Measurements from ENCODE around the gene SYTL4. TPM values are rescaled to one million over a fixed set of nuclear protein-coding genes. Genes with fewer than 3 reads are reported as not detected.

SYTL4 gene
- total and polyA plus RNA-seq, 2 experiments from 2014 or later = 0.28 TPM; not detected in 1

- TF ChIP-seq ZNF331 (CRISPR knock-in tag; IDR thresholded peaks at IDR 0.05; ENCODE audit: low read depth) (no peak), ZNF462 (CRISPR knock-in tag; IDR thresholded peaks at IDR 0.05) (no peak), EZH2 (IDR thresholded peaks at IDR 0.05; ENCODE audit: low read depth, unreplicated experiment) (no peak)
These were observed 44.4 kb downstream of the SYTL4 start (continued) for GRCh38 chrX:100687546-100687945.

- H3K4me3 ChIP-seq = no peak overlapping the region
- H3K79me2 ChIP-seq (replicated peaks; ENCODE audit: insufficient read depth) = no peaks in the 10 kb centered on the region
- no peak for ATAC-seq
- H4K20me1 ChIP-seq (replicated peaks; ENCODE audit: insufficient read depth) = no peaks in the 10 kb centered on the region
- H3K4me3 Mint-ChIP-seq = no peak overlapping the region
- no peaks in the 10 kb centered on the region for H3K27me3 ChIP-seq (ENCODE audit: insufficient read depth)
- no peaks in the 10 kb centered on the region for H3K36me3 ChIP-seq (ENCODE audit: insufficient read depth)
- H3K27ac Mint-ChIP-seq = no peak overlapping the region
- TF ChIP-seq REST (IDR thresholded peaks at IDR 0.05; ENCODE audit: unreplicated experiment) = no peak
- TF ChIP-seq CREB1 (CRISPR knock-in tag; IDR thresholded peaks at IDR 0.05; ENCODE audit: low read depth) = no peak
- no peak for TF ChIP-seq ZNF114 (CRISPR knock-in tag; IDR thresholded peaks at IDR 0.05)
- peaks cover 2% of the 10 kb centered on the region for H3K27me3 Mint-ChIP-seq (ENCODE audit: insufficient read depth, low read depth, poor library complexity)
- DNase-seq (ENCODE audit: low spot score) = no peak
- no peaks in the 10 kb centered on the region for H3K9me3 Mint-ChIP-seq
- H3K9me2 ChIP-seq (ENCODE audit: insufficient read depth) = no peaks in the 10 kb centered on the region
- no peak overlapping the region for H2AFZ ChIP-seq
- H3K36me3 Mint-ChIP-seq (ENCODE audit: low read depth) = no peaks in the 10 kb centered on the region
- no peaks in the 10 kb centered on the region for H3F3A ChIP-seq (replicated peaks; ENCODE audit: low read depth)
- no peaks in the 10 kb centered on the region for H3K4me1 Mint-ChIP-seq
- no peak overlapping the region for H3K4me2 ChIP-seq
- H3K27ac ChIP-seq (ENCODE audit: low read depth) = no peak overlapping the region
- no peaks in the 10 kb centered on the region for H3K4me1 ChIP-seq (ENCODE audit: insufficient read depth)
These were observed 44.8 kb downstream of the SYTL4 start for GRCh38 chrX:100687128-100687527.
